GM21423 (cell line): ENCODE measurements around the gene XRCC1.
"Not testable (repeated sequence)": the region's sequence is repeated elsewhere in the genome, so short reads cannot be mapped to it uniquely, and the experiment has no call there.

Experiments
- ATAC-seq: cut with Tn5 transposase; IDR thresholded peaks from one replicate; pipeline ENCODE4 v1.9.1; 2021; ENCODE audit warnings: mild to moderate bottlenecking, moderate library complexity; ENCODE audit not compliant: unreplicated experiment

The XRCC1 gene

DNA sequence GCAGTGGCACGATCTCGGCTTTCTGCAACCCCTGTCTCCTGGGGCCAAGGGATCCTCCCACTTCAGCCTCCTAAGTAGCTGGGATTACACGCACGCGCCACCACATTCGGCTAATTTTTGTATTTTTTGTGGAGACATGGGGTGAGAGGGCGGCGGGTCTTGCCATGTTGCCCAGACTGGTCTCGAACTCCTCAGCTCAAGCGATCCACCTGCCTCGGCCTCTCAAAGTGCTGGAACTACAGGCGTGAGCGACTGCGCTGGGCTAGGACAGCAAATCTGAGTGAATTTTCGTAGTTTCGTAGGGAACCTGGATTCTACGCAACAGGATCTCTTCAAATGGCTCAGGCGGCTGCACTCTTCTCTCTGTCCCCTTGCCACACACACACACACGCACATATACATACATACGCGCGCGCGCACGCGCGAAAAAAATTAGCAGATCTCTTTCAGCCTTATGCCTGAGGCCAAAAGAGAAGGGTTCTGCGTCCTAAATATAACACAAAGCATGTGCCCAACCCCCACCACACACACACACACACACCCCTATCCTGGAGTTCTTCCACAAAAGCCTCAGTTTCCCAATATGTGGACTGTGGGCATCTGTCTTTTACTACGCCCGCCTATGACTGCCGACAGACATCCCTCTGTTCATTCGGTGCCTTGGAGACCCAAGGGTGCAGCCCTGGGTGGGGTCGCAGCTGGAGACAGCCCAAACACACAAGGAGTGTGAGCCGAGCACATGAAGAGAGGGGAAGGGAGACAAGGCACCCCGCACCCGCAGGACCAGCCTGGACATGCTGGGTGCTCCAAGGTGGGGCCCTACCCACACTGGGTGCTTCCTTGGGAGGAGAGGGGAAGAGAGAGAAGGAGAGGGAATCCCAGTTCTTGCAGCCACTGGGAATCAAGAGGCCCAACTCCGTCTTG, 890 bp upstream of the XRCC1 start:
- ATAC-seq, result no peak

DNA sequence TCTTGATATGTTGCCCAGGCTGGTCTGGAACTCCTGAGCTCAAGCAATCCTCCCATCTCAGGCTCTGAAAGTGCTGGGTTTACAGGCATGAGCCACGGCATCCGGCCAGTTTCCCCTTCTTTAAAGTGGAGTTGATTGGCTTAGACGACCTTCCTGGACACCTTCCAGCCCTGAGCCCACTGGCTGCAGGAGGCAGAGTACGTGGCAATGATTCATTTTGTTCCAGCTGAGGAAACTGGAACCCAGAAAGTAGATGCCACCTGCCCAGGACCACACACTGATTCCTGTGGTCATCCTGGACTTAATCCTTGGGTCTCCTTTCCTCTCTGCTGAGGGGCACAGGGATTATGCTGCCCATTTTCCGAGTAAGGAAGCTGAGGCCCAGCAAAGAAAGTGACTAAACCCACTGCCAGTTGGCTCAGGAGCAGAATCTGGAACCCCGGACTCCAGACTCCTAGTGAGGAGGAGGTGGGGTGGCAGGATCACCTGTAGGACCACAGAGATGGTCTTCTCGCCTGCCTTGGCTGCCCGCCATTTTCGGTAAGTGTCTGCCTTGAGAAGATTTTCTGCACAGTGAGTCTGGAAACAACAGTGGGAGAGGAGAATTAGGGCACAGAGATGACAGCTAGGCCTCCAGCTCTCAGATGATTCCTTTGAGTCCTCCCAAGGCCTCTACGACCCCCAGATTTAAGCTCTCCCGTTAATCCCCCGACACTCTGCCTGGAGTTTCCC, 737 bp downstream of the XRCC1 start:
- no peak for ATAC-seq

DNA sequence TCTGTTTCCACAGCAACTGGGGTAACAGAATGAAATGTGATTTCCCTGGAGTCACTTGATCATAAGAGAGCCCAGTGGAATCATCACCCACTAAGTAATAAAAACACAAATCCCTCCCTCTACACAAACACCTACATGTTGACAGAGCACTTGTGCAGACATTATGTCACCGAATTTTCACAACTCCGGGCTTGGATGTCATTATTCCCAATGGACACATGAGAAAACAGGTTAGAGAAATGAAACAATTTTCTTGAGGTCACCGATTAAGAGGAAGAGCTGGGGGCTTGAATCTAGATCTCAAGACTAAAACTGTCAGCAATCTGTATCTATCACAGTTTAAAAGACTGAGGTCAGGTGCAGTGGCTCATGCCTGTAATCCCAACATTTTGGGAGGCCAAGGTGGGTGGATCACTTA, 3.1 kb downstream of the XRCC1 start:
- ATAC-seq, result no peak

DNA sequence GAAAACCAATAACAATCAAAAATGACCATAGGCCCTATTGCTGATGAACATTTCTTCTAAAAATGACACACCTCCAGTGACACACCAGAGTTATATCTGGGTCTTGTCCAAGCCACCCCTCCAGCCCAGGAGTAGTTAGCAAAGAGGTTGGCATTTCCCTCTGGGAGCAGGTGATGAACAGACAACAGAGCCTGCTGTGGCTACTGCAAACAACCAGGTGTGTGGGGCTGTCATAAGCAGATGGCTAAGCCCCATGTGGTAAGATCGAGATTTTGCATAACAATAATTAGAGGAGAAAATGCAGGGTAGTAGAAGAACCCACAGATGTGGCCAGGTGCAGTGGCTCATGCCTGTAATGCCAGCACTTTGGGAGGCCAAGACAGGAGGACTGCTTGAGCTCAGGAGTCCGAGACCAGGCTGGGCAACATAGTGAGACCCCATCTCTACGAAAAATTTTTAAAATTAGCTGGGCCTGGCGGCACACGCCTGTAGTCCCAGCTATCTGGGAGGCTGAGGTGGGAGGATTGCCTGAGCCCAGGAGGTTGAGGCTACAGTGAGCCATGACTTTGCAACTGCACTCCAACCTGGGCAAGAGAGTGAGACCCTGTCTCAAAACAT, 5.0 kb downstream of the XRCC1 start:
- ATAC-seq, result no peak

DNA sequence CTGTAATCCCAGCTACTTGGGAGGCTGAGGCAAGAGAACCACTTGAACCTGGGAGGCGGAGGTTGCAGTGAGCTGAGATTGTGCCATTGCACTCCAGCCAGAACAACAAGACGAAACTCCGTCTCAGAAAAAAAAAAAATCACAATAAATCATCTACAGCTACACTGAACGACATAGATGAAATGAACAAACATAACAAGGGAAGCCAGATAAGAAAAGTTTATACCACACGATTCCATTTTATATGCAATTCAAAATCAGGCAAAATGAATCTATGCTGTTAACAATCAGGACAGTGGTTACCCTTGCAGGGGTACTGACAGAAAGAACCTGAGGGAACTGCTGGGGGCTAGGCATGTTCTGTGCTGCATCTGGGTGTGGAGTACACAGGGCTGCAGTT, 5.7 kb downstream of the XRCC1 start:
- ATAC-seq, result no peak

DNA sequence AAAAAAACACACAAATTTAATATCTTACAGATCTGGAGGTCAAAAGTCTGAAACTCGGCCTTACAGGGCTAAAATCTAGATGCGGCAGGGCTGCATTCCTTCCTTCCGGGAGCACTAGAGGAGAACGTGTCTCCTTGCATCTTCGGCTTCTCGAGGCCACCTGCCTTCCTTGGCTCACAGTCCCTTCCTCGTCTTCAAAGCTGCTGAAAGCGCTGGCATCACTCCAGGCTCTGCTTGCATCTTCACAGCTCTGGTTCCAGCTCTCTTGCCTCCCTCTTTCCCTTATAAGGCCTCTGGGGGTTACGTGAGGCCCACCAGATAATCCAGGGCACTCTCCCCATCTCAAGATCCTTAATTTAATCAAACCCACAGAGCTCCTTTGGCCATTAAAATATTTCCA, 10.5 kb downstream of the XRCC1 start:
- ATAC-seq, result no peak

DNA sequence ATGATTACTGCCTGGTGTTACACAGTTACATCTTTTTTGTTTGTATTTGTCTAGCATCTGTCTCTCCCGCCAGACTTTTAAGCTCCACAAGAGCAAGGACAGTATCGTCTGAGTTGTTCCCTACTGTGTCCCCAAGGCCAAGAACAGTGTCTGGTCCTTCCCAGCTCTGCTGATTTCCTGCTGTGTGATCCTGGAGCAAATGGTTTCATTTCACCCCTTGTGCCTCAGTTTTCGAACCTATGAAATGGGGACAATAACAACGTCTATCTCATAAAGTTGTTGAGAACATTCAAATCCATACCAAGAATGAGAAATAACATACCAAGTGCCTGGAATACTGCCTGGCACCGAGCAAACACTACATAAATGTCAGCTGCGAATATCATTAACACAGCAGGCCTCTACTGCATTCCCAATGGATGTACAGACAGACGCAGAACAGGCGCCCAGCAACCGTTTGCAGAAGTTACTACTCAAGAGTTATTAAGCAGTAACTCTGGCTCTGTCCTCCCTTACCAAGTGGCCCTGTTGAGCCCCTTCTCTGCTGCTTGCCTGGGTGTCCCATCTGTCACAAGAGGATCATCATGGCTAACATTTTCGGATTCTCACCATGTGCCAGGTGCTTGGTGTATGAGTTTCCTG, 11.4 kb downstream of the XRCC1 start:
- ATAC-seq, result no peak

DNA sequence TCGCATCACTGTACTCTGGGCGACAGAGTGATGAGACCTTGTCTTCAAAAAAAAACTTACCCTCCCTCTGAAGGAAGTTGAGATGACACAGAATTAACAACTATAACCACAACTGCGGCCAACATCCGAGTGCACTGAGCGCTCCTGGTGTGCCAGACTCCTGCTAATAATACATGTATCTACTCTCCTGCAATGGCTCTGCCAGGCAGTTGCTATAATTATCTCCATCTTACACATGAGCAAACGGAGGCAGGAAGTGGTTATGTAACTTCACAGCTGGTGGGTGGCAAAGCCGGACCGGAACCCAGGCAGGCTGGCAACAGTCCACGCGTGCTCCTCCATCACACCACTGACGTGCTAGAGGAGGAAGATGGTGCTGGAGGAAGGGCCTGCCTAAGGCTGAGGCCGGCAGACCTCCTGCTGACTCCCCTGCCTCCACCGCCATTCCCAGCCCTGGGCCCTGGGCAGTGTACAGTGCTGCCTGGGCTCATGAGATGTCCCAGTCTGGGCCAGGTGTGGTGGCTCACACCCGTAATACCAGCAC, 12.6 kb downstream of the XRCC1 start:
- ATAC-seq, result peak; percentile 71

DNA sequence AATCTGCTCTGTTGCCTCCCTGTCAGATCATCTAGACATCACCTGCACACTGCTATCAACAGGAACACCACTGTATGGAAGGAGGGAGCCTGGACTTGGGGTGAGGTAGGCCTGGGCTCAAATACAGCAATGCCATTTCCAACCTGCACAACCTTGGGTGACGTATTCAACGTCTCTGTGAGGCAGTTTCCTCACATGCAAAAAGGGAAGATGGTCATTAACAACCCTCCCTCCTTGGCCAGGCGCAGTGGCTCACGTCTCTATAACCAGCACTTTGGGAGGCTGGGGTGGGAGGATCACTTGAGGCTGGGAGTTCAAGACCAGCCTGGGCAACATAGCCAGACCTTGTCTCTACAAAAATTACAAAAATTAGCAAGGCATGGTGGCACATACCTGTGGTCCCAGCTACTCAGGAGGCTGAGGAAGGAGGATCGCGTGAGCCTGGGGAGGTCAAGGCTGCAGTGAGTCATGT, 13.1 kb downstream of the XRCC1 start:
- ATAC-seq, result no peak

DNA sequence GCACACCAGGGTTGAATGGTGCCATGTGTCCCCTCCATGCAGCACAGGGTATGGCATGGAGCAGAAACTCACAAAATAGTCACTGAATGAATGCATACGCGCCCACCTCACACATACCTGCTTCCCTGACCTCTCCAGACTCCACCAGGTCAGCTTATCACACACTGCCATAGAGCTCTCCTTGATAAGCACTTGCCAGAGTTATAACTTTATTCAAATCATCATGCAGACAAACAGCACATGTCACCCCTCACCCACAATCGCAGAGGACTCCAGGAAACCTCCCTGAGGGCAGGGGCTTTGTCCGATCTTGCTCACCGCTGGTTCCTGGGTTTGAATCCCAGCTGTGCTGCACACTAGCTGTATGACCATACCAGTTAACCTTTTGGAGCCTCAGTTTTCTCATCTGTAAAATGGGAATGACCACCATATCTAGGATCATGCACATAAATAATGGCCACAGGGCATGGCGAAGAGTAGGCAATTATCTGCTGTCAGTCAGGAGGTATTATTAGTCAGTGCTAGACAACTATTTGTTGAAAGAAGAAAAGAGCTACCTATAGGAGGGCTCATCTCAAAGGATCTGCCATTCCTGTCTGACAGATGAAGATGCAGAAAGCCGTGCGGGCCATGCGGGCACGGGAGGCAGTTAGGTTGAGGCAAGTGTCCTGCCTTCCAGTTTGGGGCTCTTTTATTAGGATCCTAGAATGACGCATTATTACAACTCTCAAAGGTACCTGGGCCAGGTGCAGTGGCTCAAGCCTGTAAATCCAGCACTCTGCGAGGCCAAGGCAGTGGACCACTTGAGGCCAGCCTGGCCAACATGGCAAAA, 14.0 kb downstream of the XRCC1 start:
- no peak for ATAC-seq

DNA sequence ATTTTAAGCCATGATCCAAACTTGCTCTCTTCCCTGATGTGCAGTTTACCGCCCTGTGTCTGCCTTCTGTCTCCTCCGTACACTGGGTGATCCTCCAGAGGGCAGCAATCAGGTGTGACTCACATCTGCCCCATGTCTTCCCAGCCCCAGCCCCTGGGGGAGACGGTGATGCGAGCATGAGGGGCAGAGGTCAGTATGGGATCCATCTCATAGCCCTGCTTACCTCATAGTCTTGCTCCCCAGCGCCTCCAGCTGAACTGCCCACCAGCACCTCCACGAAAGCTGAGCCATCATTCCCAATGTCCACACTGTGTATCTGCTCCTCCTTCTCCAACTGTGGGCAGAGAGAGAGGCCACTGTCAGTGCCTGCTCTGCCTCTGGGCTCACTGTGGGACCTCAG, 14.6 kb downstream of the XRCC1 start:
- no peak for ATAC-seq

DNA sequence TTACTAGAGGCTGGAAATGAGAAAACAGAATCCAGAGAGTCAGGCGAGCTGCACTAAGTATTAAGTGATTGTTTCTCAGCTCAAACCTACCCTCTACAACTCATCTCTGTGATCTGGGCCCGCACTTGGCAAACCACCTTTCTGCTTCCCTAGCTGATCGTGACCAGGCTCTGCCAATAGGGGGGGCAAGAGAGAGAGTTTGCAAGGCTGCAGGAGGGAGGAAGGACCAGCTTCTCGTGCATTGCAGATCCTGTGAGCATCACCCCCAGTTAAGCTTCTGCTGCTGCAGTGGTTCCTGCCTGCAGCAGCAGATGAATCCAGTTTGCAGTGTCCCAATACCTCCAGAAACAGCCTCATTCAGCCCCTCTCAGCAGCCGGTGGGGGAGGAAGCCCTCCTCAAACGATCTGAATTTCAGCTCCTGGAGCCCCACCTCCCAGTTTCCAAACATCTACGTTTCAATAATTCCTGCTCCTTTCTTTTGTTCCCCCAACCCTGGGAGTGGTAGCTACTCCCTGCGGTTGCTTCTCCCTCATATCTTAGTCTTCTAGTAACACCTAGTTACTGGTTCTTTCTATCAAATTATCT, 20.0 kb downstream of the XRCC1 start:
- no peak for ATAC-seq

DNA sequence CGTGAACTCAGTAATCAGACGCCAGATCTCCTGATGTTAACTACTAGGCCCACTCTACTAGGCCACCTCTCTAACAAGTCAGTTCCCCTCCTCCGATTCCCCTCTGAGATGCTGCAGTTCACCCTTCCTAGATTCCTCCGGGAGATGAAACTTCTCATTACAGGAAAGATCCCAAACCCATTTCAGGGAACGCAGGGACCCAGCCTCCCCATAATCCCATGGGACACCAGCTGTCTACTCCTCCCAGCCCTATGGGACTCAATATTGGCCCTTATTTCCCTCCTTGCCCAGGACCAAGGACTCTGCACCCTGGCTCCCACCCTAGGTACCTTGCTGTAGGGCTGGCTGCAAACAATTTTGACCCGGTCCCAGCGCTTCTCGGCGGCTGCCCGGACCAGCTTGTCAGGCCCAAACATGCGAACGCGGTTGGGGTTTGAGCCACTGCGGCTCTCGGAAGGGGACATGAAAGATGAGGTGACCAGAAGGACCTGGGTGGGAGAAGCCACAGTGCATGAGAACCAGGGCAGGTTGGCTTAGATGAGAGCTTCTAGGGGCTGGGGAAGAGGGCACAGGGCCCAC, 20.9 kb downstream of the XRCC1 start:
- no peak for ATAC-seq

DNA sequence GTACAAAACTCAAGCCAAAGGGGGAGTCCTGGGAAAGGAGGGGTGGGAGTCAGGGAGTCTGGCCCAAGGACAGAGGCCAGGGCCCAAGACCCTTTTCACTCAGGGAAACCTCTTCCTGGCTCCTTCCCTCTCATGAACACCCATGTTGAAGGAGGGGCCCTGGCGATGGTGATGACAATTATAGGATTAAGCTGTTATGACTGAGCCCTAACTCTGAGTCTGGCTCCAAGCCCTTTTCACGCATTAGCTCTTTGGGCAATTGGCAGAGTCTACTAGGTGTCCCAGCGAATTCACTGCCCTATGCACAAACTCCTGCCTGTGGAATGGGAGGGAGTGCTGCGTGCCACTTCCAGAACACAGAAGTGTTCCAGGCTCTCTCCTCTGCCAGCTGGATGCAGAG, 21.7 kb downstream of the XRCC1 start:
- no peak for ATAC-seq

DNA sequence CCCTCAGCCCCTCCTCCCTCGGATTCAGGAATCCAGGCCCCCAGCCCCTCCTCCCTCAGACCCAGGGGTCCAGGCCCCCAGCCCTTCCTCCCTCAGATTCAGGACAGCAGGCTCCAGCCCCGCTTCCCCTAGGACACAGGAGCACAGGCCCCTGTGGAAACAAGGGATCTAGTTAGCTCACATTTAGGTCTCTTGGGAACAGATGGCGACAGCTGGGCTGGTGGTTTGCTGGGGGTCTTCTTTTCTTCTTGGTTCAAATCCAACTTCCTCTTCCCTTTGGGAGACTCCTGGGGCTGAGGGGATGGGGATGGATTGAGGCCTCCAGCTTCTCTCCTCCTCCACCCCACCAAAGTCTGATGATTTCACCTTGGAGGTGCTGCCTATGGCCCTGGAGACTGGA, 22.7 kb downstream of the XRCC1 start:
- no peak for ATAC-seq

DNA sequence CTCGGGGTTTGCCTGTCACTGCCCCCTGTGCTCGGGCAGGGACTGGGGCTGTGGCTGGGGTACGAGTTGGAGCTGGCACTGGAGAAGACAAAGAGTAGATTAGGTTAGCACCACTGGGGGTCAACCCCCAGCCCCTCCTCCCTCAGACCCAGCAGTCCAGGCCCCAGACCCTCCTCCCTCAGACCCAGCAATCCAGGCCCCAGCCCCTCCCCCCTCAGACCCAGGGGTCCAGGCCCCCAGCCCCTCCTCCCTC, 23.2 kb downstream of the XRCC1 start:
- ATAC-seq, result no peak

DNA sequence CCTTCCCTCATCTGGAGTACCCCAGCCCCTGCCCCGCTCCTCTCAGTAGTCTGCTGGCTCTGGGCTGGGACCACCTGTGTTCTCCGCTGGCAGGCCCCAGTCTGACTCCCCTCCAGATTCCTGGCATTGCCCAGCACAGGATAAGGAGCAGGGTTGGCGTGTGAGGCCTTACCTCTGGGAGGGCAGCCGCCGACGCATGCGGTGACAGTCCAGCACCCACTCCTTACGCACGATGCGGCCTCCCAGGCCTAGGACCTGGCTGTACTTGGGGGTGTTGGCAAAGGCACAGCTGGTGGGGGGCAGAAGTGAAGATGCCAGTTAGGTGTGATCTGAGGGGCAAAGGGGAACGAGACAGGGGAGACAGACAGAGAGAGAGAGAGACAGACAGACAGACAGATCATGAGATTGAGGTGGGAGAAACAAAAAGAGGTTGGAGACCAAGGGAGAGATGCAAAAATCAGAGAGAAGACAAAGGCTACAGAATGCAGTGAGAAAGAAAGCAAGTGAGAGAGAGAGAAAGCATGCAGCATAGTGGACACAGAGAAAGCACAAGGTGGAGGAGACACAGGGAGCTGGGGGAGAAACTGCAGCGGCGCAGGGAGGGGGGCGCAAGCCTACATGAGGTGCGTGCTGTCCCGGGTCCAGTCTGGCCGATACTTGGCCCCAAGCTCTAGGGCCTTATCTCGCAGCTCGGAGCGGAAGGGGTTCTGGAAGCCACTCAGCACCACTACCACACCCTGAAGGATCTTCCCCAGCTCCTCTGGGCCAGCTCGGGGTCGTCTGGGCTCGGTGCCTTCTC, 23.7 kb downstream of the XRCC1 start:
- ATAC-seq, result no peak

DNA sequence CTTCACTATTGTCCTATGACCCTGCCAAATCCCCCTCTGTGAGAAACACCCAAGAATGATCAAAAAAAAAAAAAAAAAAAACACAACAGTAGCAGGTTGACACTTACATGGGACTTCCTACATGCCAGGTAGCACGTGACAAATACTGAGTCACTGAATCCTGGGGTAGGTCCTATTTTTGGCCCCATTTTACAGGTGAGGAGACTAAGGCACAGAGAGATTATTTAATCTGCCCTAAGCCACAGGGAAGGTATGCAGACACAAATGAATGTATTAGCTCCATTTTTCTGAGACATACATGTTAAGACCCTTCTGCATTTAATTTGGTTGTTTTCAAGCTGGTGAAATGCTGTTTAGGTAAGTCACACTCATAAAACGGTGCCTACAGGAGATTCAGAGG, 26.6 kb downstream of the XRCC1 start:
- ATAC-seq, result no peak

DNA sequence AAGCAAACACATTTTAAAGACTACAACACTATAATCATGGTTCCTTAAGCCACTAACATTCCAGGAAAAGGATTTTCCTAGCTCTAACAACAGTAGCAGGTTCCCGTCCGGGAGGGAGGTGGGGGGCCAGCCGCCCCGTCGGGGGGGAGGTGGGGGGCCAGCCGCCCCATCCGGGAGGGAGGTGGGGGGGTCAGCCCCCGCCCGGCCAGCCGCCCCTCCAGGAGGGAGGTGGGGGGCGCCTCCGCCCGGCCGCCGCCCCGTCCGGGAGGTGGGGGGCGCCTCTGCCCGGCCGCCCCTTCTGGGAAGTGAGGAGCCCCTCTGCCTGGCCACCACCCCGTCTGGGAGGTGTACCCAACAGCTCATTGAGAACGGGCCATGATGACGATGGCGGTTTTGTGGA, 27.4 kb downstream of the XRCC1 start:
- not testable (repeated sequence) for ATAC-seq
